IMR-90 (cell line): Measurements from ENCODE around the gene ZNF418. TPM values are rescaled to one million over a fixed set of nuclear protein-coding genes. Genes with fewer than 3 reads are reported as not detected.
"Not testable (repeated sequence)": the region's sequence is repeated elsewhere in the genome, so short reads cannot be mapped to it uniquely, and the experiment has no call there.

Experiments used
- ATAC-seq: fragments of 200-7000 bp; cut with Tn5 transposase; 2 replicates; pipeline ENCODE4 v1.9.1; 2020; ENCODE audit warnings: low read depth, mild to moderate bottlenecking, moderate library complexity
- BruUV-seq: library from RNA; stranded (reverse); fragments of 400-500 nt; replicated peaks from 2 replicates; lab custom pipeline; 2021; lab: Mats Ljungman, UMichigan
- CTCF ChIA-PET: fragments of 300-600 bp; formaldehyde crosslinking; extraction: SDS; loops from one replicate; lab custom pipeline; 2021; ENCODE audit warnings: antibody characterized with exemption; lab: Yijun Ruan, JAX
- POLR2A ChIA-PET: fragments of 300-600 bp; sonication (Branson Sonifier 250); formaldehyde crosslinking; loops from one replicate; lab custom pipeline; 2022; ENCODE audit warnings: antibody characterized with exemption; ENCODE audit not compliant: unreplicated experiment; lab: Charles Lee
- DNase-seq: peaks from one replicate; pipeline ENCODE4 v3.0.0; 2013
- H2AFZ ChIP-seq: replicated peaks from 2 replicates; pipeline ENCODE3; 2013; ENCODE audit warnings: low read length, mild to moderate bottlenecking; ENCODE audit not compliant: poor library complexity
- H2AK5ac ChIP-seq: 2 replicates; pipeline ENCODE4 v1.6.1; 2013; ENCODE audit warnings: low read depth, low read length, inconsistent platforms
- H2AK9ac ChIP-seq: replicated peaks from 2 replicates; pipeline ENCODE3; 2013; ENCODE audit warnings: mild to moderate bottlenecking, low read depth, low read length, moderate library complexity; ENCODE audit not compliant: poor library complexity
- H2BK120ac ChIP-seq: 2 replicates; pipeline ENCODE4 v1.6.1; 2013; ENCODE audit warnings: low read depth, low read length, inconsistent platforms
- H2BK15ac ChIP-seq: 3 replicates; pipeline ENCODE4 v1.6.1; 2013; ENCODE audit warnings: low read depth, low read length, inconsistent platforms
- H2BK20ac ChIP-seq: 2 replicates; pipeline ENCODE4 v1.6.1; 2013; ENCODE audit warnings: low read depth, mild to moderate bottlenecking, inconsistent platforms, low read length, moderate library complexity
- H2BK5ac ChIP-seq: 2 replicates; pipeline ENCODE4 v1.6.1; 2013; ENCODE audit warnings: mild to moderate bottlenecking, low read depth, low read length, inconsistent platforms; ENCODE audit not compliant: poor library complexity, severe bottlenecking
- H3K14ac ChIP-seq: replicated peaks from 2 replicates; pipeline ENCODE4 v1.6.1; 2013; ENCODE audit warnings: low read depth, low read length, inconsistent platforms
- H3K18ac ChIP-seq: 2 replicates; pipeline ENCODE4 v1.6.1; 2013; ENCODE audit warnings: low read depth, low read length, control low read depth
- H3K23ac ChIP-seq: 2 replicates; pipeline ENCODE4 v1.6.1; 2013; ENCODE audit warnings: low read depth, low read length, inconsistent platforms
- H3K27ac ChIP-seq: 2 replicates; pipeline ENCODE4 v1.5.1; 2013; ENCODE audit warnings: mild to moderate bottlenecking, control low read depth, low read length; ENCODE audit not compliant: insufficient read depth
- H3K27me3 ChIP-seq: 2 replicates; pipeline ENCODE4 v1.6.1; 2013; ENCODE audit warnings: low read length; ENCODE audit not compliant: control insufficient read depth, insufficient read depth
- H3K36me3 ChIP-seq: 2 replicates; pipeline ENCODE4 v1.6.1; 2013; ENCODE audit warnings: low read length, mixed read lengths; ENCODE audit not compliant: control insufficient read depth, insufficient read depth
- H3K4ac ChIP-seq: 2 replicates; pipeline ENCODE4 v1.6.1; 2013; ENCODE audit warnings: low read depth, low read length, inconsistent platforms
- H3K4me1 ChIP-seq: 2 replicates; pipeline ENCODE4 v1.6.1; 2013; ENCODE audit warnings: low read length, mixed read lengths; ENCODE audit not compliant: control insufficient read depth, insufficient read depth
- H3K4me2 ChIP-seq: 2 replicates; pipeline ENCODE4 v1.6.1; 2013; ENCODE audit warnings: low read depth, mild to moderate bottlenecking, control low read depth, low read length, moderate library complexity
- H3K4me3 ChIP-seq: 2 replicates; pipeline ENCODE4 v1.5.1; 2013; ENCODE audit warnings: low read depth, mild to moderate bottlenecking, control low read depth, low read length, moderate library complexity; ENCODE audit not compliant: insufficient read depth
- H3K56ac ChIP-seq: 2 replicates; pipeline ENCODE4 v1.6.1; 2013; ENCODE audit warnings: low read length, inconsistent platforms; ENCODE audit not compliant: insufficient read depth; ENCODE audit errors: extremely low read depth
- H3K79me1 ChIP-seq, 2 experiments: 2 replicates each; pipeline ENCODE4 v1.6.1; 2013; ENCODE audit warnings: low read length in 2 of 2, inconsistent platforms in 1 of 2, low read depth in 1 of 2
- H3K9ac ChIP-seq: 2 replicates; pipeline ENCODE4 v1.6.1; 2013; ENCODE audit warnings: low read depth, low read length, control low read depth
- H3K9me1 ChIP-seq: 2 replicates; pipeline ENCODE4 v1.6.1; 2013; ENCODE audit warnings: low read length, inconsistent platforms; ENCODE audit not compliant: insufficient read depth
- H3K9me3 ChIP-seq: 2 replicates; pipeline ENCODE4 v1.6.1; 2013; ENCODE audit warnings: low read length; ENCODE audit not compliant: control insufficient read depth, insufficient read depth
- H4K20me1 ChIP-seq: 2 replicates; pipeline ENCODE4 v1.6.1; 2013; ENCODE audit warnings: low read length, inconsistent platforms; ENCODE audit not compliant: insufficient read depth
- H4K5ac ChIP-seq: 2 replicates; pipeline ENCODE4 v1.6.1; 2013; ENCODE audit warnings: mild to moderate bottlenecking, low read depth, low read length, control low read depth
- H4K8ac ChIP-seq, 2 experiments: 2 replicates each; pipeline ENCODE4 v1.6.1; 2013; ENCODE audit warnings: low read depth in 2 of 2, low read length in 2 of 2, control low read depth in 1 of 2, inconsistent platforms in 1 of 2
- H4K91ac ChIP-seq: 2 replicates; pipeline ENCODE4 v1.6.1; 2013; ENCODE audit warnings: low read depth, low read length, inconsistent platforms; ENCODE audit not compliant: insufficient read depth
- MAZ ChIP-seq: IDR thresholded peaks from 2 replicates; pipeline ENCODE4 v1.6.1; 2012; ENCODE audit warnings: low read depth, mild to moderate bottlenecking, low read length, improper control_type of control experiment, moderate library complexity, borderline replicate concordance
- MXI1 ChIP-seq: IDR thresholded peaks from 2 replicates; pipeline ENCODE4 v1.6.1; 2012; ENCODE audit warnings: low read depth, mild to moderate bottlenecking, low read length, moderate library complexity, borderline replicate concordance
- SMC3 ChIP-seq: fragments of 150-350 bp; IDR thresholded peaks from 2 replicates; pipeline ENCODE4 v1.6.1; 2016; ENCODE audit warnings: low read depth, mild to moderate bottlenecking, antibody characterized with exemption, low read length, moderate library complexity
- WGBS, 2 experiments: methylation state at CpG; one replicate each; pipeline versions ENCODE4 v1.1.5 to v1.1.7; 2013; ENCODE audit warnings: missing lambda C conversion rate in 2 of 2; ENCODE audit not compliant: insufficient read length in 1 of 2; ENCODE audit errors: extremely low coverage in 2 of 2; 5-methylcytosine and 5-hydroxymethylcytosine counted together
- dilution Hi-C: fragments of 300-500 bp; cut with HindIII; formaldehyde crosslinking; loops from one replicate; pipeline ENCODE4 v1.14.3; 2018; ENCODE audit warnings: low sequenced_read_pairs; ENCODE audit not compliant: unreplicated experiment
- in situ Hi-C: fragments of 300-500 bp; cut with MboI; formaldehyde crosslinking; loops from 3 replicates; pipeline ENCODE4 v1.14.3; 2019; ENCODE audit warnings: low sequenced_read_pairs, inconsistent platforms, mixed read lengths
- intact Hi-C: fragments of 100-400 bp; cut with micrococcal nuclease; formaldehyde crosslinking; loops from 2 replicates; pipeline ENCODE4 v1.10.0; 2022
- polyA plus RNA-seq, 3 experiments: library from polyadenylated mRNA; depleted of rRNA; stranded (reverse); fragments of >200 nt; gene quantifications; 2 replicates each; pipeline ENCODE4 v1.2.3, GENCODE V29; 2012; ENCODE audit warnings: low replicate concordance in 1 of 3
- total RNA-seq: library from RNA; depleted of rRNA; stranded (reverse); fragments of >200 nt; gene quantifications from 2 replicates; pipeline ENCODE4 v1.2.3, GENCODE V29; 2012
- TF ChIP-seq, protein P1 (sequence below): conservative IDR thresholded peaks from 2 replicates; pipeline ENCODE4 v1.5.1; 2012; ENCODE audit warnings: mild to moderate bottlenecking, low read depth, low read length, improper control_type of control experiment

Gene ZNF418
- total and polyA plus RNA-seq, 2 of the 4 experiments (the other 2 are of a cell fraction) = 2.1 to 3.4 TPM

DNA sequence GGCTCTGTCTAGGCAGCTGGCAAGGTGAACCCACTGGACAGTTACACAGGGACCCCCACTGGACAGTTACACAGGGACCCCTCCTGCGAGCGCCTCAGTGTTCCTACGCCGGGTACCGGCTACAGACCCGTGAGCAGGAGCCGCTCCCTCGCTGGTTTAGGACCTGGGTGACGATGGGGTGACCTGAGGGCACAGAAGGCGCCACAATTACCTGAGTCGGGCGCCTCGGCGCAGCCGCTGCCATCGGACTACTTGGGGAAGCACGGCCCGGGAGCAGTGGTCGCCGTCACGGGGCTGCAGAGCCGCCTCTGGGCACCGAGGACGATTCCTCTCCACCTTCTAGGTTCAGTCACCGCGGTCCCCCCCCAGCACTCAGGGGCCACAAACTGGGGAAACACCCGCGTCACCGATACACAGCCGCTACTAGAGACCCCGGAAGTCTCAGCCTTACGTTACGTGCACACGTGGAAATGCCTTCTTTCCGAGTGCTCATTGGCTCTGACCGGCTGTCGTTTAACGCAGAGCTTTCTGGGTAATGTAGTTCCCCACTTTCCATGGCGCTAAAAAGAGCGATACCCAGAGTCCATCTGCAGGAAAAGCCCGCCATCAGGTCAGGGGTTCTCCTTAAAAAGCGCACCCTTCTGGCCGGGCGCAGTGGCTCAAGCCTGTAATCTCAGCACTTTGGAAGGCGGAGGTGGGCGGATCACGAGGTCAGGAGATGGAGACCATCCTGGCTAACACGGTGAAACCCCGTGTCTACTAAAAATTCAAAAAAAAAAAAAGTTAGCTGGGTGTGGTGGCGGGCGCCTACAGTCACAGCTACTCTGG is 18.8 kb downstream of the ZNF418 start, which contains the start of gene ZNF417:
TSS of gene ZNF417 (minus strand) at position 425 of the 828 bp plus-strand sequence. CDS start at position 244, 181 bp downstream.
- H4K91ac ChIP-seq, H3K23ac ChIP-seq, H3K14ac ChIP-seq, H2AK5ac ChIP-seq, H3K9me3 ChIP-seq, H2BK20ac ChIP-seq, BruUV-seq, H3K9me1 ChIP-seq, dilution Hi-C loops, H4K20me1 ChIP-seq, H3K4me1 ChIP-seq, intact Hi-C loops, in situ Hi-C loops, H3K27me3 ChIP-seq, H2BK120ac ChIP-seq, H2BK15ac ChIP-seq, H3K18ac ChIP-seq: not testable (repeated sequence)
- WGBS, 2 experiments = 1% methylated on average over 14 of the region's 51 CpGs; no CpG with 5 or more reads in 1 of the 2 experiments
- Histone ChIP-seq H3K4me3 (peak within 1 kb of the TSS; percentile 97), H3K9ac (peak within 1 kb of the TSS; percentile 80), H4K8ac (peak within 1 kb of the TSS in 1 of 2 experiments; percentile 74; a peak in 2 of 4 replicates), H3K4me2 (peak within 1 kb of the TSS; percentile 89), H3K27ac (peak within 1 kb of the TSS; percentile 59), H3K79me1 (peaks cover 21 to 27% of the 10 kb centered on the region in 2 experiments), H2AK9ac (peak within 1 kb of the TSS; percentile 83), H2AFZ (peak within 1 kb of the TSS; percentile 86), H3K4ac (peak within 1 kb of the TSS; percentile 46; the same call in 1 of the 2 replicates), H3K56ac (peak within 1 kb of the TSS; percentile 35; the same call in 1 of the 2 replicates), H4K5ac (peak within 1 kb of the TSS; percentile 7; the same call in 1 of the 2 replicates), H3K36me3 (peaks cover 16% of the 10 kb centered on the region), H2BK5ac (peak within 1 kb of the TSS; percentile 38)
- CTCF ChIA-PET = interaction anchor here (0.6 kb wide), 3 partner anchors 30 to 528 kb away, joined by 3 to 4 read pairs (median 3); no protein-coding TSS in a partner anchor
- ATAC-seq (peak; percentile 99), DNase-seq (peak; percentile 96)
- POLR2A ChIA-PET = interaction anchor here (0.6 kb wide), 1 partner anchor 253 kb away, joined by 4 read pairs; no protein-coding TSS in a partner anchor
- TF ChIP-seq MAZ (0 out of 2 replicates have a peak, but pooled peaks have one; percentile 20), SMC3 (0 out of 2 replicates have a peak, but pooled peaks have one; percentile 7), MXI1 (peak; percentile 68; the same call in 1 of the 2 replicates)
- TF ChIP-seq, protein P1, sequence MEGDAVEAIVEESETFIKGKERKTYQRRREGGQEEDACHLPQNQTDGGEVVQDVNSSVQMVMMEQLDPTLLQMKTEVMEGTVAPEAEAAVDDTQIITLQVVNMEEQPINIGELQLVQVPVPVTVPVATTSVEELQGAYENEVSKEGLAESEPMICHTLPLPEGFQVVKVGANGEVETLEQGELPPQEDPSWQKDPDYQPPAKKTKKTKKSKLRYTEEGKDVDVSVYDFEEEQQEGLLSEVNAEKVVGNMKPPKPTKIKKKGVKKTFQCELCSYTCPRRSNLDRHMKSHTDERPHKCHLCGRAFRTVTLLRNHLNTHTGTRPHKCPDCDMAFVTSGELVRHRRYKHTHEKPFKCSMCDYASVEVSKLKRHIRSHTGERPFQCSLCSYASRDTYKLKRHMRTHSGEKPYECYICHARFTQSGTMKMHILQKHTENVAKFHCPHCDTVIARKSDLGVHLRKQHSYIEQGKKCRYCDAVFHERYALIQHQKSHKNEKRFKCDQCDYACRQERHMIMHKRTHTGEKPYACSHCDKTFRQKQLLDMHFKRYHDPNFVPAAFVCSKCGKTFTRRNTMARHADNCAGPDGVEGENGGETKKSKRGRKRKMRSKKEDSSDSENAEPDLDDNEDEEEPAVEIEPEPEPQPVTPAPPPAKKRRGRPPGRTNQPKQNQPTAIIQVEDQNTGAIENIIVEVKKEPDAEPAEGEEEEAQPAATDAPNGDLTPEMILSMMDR = peak; percentile 47
